Measurements from ENCODE around the gene CTIF.
"Not testable (repeated sequence)": the region's sequence is repeated elsewhere in the genome, so short reads cannot be mapped to it uniquely, and the experiment has no call there.

The CTIF gene

DNA sequence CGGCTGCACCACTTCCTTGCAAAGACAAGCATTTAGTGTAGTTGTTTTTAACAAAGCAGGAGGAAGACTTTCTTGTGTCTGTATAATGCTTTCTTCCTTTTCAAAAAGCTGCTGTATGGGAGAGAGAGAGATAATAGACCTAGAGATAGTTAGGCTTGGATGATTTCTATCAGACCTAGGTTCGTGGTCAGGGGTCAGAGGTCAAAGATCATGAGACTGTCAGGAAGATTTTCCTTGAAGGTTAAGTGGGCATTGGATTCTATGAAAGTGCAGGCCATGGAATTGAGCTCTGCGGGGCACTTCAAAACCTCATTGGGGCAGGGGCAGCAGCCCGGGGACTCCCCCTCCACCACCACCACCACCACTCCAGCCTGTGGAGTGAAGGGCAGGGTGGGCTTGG lies 164.6 kb downstream of the CTIF start:
- DNase-seq (ENCODE audit: low read depth in 2 of 2, low spot score in 1 of 2) = no peak

- DNase-seq (ENCODE audit: low read depth in 2 of 2, low spot score in 1 of 2) = no peak
Observed at GRCh38 chr18:48705043-48705442, 166.2 kb downstream of the CTIF start.

GRCh38 chr18:48705531-48705930 lies 166.7 kb downstream of the CTIF start:
- DNase-seq (ENCODE audit: low read depth in 2 of 2, low spot score in 1 of 2) = no peak

GRCh38 chr18:48706731-48707130 lies 167.9 kb downstream of the CTIF start:
- no peak for DNase-seq (ENCODE audit: low read depth in 2 of 2, low spot score in 1 of 2)

DNA sequence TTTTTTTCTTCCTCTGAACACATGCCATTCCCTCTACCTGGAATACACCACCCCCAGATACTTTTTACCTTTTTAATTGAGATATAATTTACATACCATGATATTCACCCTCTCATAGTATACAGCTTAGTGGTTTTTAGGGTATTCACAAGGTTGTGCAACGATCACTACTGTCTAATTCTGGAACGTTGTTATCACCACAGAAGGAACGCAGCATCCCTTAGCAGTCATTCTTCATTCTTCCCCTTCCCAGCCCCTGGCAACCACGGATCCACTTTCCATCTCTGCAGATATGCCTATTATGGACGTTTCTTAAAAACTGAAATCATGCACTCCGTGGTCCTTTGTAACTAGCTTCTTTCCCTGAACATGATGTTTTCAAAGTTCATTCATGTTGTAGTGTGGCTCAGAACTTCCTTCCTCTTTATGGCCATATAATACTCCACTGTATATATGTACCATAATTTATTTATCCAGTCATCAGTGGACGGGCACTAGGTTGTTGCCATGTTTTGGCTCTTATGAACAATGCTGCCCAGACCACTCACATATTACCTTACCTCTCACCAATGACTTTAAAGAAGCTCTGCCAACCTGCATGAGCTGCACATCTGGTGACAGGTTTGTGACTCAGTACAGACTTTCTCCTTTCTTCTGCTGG lies 168.9 kb downstream of the CTIF start:
- no peak for DNase-seq (ENCODE audit: low read depth in 2 of 2, low spot score in 1 of 2)

GRCh38 chr18:48708807-48709206 lies 170.0 kb downstream of the CTIF start:
- no peak for DNase-seq (ENCODE audit: low read depth in 2 of 2, low spot score in 1 of 2)

GRCh38 chr18:48709371-48710062 lies 170.7 kb downstream of the CTIF start:
- no peak for DNase-seq (ENCODE audit: low read depth in 2 of 2, low spot score in 1 of 2)

DNA sequence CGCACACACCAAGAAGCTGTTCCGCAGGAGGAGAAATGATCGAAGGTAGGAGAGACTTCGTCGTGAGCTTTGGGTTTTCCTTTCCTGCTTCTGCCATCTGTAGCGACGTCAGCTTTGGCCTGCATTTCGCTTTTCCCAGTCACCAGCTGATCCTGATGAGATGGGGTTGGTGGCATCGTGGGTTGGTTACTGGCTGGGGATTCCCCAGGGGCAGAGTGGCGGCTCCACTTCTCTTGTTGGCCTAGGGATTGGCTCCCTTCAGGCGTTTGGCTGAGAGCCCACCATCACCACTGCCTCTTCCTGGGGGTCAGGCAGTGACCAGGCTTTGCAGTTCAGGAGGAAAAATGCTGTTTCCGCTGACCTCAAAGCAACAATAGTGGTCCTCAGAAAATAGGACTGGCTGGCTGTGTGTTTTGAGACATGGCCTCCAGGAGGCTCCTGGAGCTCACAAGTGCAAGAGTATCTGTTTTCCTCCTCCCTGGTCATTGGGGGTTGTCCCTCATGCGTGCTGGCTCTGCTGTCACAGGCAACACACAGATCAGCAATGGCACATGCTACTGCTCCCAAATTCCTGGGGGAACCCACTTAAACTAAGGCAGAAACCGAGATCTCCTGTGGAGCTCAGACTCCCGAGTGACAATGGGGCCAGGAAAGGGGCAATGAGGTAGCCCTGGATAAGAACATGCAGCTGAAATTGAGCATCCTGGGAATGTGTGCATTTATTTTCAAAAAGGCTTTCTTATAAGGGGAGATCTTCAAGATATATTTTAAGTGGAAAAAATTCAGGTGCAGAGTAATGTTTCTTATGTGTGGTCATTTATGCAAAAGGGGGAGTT lies 173.0 kb downstream of the CTIF start:
- no peak for DNase-seq (ENCODE audit: low read depth in 2 of 2, low spot score in 1 of 2)

DNA sequence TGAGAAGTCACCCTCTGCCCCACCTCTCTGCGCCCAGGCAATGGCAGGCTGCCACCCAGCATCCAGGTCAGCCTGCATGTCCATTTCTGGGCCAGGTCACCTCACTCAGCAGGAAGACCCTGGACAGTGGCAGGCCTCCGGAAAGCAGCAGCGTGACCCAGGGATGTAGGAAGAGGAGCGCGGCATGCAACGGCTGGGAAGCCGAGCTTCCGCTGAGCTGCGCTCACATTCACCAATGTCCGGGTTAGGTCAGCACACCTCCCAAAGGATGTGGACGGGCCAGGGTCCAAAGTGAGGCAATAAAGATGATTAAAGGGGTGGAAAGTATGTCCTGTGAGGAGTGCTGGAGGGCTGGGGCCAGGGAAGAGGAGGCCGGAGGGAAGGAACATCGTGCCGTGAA lies 174.5 kb downstream of the CTIF start:
- DNase-seq (ENCODE audit: low read depth in 2 of 2, low spot score in 1 of 2) = no peak

DNA sequence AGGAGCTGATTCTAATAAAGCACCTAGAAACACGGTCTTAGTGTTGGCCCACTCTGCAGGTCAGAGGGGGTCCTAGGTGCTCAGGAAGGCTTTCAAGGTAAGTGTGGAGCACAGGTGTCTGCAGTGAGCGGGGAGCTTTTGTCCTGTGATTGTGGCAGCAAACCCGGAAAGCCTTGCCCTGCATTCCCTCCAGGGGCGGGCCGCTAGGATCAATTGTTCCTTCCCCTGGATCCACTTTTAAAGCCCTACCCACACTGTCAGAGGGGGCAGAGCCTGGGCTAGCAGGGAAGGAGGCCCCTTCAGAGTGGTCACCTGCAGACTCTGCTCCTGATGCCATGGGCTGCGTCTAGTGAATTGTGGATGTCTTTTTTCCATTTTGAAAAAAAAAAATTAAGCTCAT lies 176.0 kb downstream of the CTIF start:
- DNase-seq (ENCODE audit: low read depth in 2 of 2, low spot score in 1 of 2) = no peak

- DNase-seq (ENCODE audit: low read depth in 2 of 2, low spot score in 1 of 2) = no peak
Observed at GRCh38 chr18:48715711-48716361, 177.0 kb downstream of the CTIF start.

DNA sequence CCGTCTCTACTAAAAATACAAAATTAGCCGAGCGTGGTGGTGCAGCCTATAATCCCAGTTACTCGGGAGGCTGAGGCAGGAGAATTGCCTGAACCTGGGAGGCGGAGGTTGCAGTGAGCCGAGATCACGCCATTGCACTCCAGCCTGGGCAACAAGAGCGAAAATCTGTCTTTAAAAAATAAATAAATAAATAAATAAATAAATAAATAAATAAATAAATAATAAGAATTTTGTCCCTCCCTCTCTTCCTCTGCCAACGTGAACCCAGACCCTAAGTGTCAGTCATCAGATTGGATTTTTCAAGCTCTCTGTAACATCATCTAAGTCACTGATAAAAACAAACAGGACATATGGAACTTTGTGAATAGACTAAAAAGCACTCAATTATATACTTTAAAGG lies 178.4 kb downstream of the CTIF start:
- DNase-seq (ENCODE audit: low read depth in 2 of 2, low spot score in 1 of 2) = not testable (repeated sequence)

DNA sequence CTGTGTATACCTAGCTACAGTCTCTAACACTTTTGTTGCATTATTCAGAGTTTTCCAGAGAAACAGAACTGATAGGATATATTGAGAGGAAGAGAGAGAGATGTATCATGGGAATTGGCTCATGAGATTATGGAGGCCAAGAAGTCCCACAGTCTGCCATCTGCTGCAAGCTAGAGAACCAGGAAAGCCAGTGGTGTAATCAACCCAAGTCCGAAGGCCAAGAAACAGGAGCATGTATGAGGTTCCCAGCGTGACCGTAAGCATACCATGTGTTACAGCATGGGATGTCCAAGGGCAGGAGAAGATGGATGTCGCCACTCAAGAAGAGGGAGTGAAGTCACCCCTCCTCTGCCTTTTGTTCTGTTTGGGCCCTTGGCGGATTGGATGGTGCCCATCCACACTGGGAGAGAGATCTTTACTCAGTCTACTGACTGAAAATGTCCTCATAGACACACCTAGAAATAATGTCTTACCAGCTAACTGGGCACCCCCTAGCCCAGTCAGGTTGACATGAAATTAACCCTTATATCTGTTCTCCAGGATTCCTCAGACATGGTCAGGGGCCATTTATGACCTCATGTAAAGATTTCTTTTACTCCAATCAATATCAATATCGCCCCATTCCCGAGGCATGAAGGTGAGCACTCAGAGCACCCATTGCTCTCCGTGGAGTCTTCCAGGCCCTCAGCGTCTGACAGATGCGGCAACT lies 179.6 kb downstream of the CTIF start:
- DNase-seq (ENCODE audit: low read depth in 2 of 2, low spot score in 1 of 2) = no peak

GRCh38 chr18:48719388-48719787 lies 180.6 kb downstream of the CTIF start:
- no peak for DNase-seq (ENCODE audit: low read depth in 2 of 2, low spot score in 1 of 2)

DNA sequence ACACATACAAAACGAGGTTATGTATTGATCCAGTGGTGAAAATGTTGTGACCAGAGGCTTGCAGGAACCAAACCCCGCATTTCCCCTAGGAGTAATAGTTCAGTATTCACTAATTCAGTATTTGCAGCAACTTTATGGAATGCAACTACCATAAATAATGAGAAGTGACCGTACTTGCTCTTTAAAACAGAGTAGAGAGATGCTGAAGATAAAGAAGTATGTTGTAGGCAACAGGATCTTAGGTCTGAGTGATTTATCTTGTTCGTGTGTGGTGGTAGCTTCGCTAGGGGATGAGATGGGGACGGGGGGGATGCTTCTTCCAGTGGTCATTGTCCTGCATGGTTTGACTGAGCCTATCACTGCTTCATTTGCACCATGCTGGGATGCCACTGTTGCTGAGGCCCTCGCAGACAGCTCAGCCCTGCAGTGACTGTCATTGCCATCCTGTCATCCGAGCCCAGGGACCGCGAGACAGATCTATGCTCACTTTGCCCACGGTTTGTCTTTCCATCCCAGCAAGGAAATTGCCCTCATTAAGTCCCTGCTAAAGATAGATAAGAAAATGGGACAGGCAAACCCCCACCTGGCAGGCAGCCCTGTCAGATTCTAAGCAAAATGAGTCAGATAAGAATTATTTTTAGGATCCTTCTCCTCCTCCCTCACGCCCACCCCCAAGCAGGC lies 181.3 kb downstream of the CTIF start:
- DNase-seq (ENCODE audit: low read depth in 2 of 2, low spot score in 1 of 2) = no peak

DNA sequence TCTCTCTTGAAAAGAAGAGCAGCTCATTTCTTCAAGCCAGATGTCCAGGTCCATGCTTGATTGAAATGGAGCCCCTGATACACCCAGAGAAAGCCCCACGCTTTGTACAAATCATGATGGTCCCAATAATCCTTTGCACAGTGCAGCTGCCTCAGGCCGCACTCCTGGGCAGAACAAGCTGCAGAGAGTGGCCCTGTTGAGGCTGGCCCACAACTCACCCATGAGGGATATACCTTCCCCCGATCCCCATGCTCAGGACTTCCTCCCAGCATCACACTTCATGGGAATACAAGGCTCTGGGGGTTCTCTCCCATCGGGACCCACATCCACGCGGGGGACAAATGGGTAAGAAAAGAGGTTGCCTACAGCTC lies 181.8 kb downstream of the CTIF start:
- no peak for DNase-seq (ENCODE audit: low read depth in 2 of 2, low spot score in 1 of 2)

- no peak for DNase-seq (ENCODE audit: low read depth in 2 of 2, low spot score in 1 of 2)
Observed at GRCh38 chr18:48721312-48721711, 182.5 kb downstream of the CTIF start.

GRCh38 chr18:48723016-48723415 lies 184.2 kb downstream of the CTIF start:
- DNase-seq (ENCODE audit: low read depth in 2 of 2, low spot score in 1 of 2) = no peak

DNA sequence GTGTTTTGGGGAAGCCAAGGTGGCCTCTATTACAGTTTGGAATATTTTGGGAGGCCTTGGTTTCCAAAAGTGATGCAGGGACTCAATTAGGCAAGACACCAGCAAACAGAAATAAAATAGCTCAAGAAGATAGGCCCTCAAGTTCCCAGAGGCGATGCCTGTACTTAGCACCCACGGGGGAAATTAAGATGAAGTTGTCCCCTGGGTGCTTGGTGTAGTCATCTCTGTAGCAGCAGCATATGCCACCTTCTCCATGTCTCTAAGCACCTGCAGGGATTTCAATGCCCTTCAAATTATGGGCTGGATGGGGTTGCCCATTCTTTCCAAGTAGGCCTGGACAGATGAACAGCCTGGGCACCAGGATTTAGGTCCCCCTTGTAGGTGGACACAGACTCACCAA lies 185.0 kb downstream of the CTIF start:
- DNase-seq (ENCODE audit: low read depth in 2 of 2, low spot score in 1 of 2) = no peak

DNA sequence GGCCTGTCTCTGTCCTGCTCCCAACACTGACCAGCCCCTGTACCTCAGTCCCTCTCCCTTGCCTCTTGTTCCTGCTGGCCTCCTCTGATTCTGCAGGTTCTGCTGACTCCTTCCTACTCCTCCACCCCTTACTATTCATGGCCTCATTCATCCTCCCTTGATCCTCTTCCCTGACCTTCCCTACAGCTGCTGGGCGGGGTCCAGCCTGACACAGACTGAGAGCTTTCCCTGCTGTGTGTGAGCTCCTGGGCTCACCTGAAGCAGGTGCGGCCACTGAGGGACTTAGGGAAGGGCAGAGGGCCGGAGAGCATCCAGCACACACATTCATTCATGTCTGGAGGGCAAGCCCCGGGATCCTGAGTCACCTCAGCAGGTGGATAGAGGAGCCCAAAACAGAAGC lies 185.6 kb downstream of the CTIF start:
- DNase-seq (ENCODE audit: low read depth in 2 of 2, low spot score in 1 of 2) = no peak

GRCh38 chr18:48724939-48725338 lies 186.1 kb downstream of the CTIF start:
- no peak for DNase-seq (ENCODE audit: low read depth in 2 of 2, low spot score in 1 of 2)
